Muscle layer of colon (tissue), 2 donors: ENCODE measurements around the gene MYO3B.

Source experiments
- H3K27ac ChIP-seq: one replicate; pipeline ENCODE4 v1.7.0; 2013; ENCODE audit warnings: low read depth, mild to moderate bottlenecking, low read length, moderate library complexity
- H3K27me3 ChIP-seq, 2 donors: one replicate each; pipeline ENCODE4 v1.7.0; 2013; ENCODE audit warnings: low read length in 2 of 2, mild to moderate bottlenecking in 2 of 2; ENCODE audit not compliant: insufficient read depth in 2 of 2, control insufficient read depth in 1 of 2
- H3K36me3 ChIP-seq: one replicate; pipeline ENCODE4 v1.7.0; 2013; ENCODE audit warnings: mild to moderate bottlenecking, low read length; ENCODE audit not compliant: insufficient read depth
- H3K4me1 ChIP-seq: one replicate; pipeline ENCODE4 v1.7.0; 2013; ENCODE audit warnings: mild to moderate bottlenecking, low read length; ENCODE audit not compliant: insufficient read depth
- H3K4me3 ChIP-seq, 2 donors: one replicate each; pipeline ENCODE4 v1.7.0; 2013; ENCODE audit warnings: low read length in 2 of 2, low read depth in 1 of 2, mild to moderate bottlenecking in 1 of 2, moderate library complexity in 1 of 2
- H3K9ac ChIP-seq: one replicate; pipeline ENCODE4 v1.7.0; 2013; ENCODE audit warnings: low read length
- H3K9me3 ChIP-seq: one replicate; pipeline ENCODE4 v1.7.0; 2013; ENCODE audit warnings: mild to moderate bottlenecking, low read length
- donor health status: abdominal sarcoma.
- donor health status: Adenocarcinoma of cecum.

MYO3B gene

DNA sequence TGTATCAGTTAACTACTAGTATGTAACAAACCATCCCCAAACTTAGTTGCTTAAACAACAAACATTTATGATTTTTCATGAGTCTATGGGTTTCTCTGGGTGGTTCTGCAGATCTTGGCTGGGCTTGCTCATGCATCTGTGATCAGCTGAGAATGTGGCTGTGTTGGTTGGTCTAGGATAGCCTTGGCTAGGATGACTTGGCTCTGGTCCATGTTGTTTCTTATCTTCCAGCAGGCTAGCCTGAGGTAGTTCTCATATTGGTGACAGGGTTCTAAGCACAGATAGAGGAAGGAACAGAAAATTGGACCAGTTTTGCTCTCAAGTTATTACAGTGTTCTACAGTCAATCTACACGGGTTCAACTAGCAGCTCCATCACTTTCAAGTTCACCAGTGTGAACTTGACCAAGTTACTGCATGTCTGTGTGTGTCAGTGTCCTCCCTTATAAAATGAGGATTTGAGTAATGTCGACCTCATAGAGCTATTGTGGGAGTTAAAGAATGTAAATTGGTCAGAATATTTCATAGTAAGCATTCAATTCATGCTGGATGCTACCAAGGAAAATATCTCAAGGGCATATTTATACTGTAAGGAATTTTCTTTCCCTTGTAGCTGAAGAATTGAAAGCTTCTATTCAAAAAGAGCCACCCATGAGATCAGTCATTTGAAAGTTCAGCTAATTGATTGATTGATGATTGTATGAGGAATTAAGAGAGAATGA lies 65.3 kb downstream of the MYO3B start:
- H3K9ac ChIP-seq: no peak overlapping the region
- H3K27me3 ChIP-seq: no peaks in the 10 kb centered on the region
- no peaks in the 10 kb centered on the region for H3K36me3 ChIP-seq

DNA sequence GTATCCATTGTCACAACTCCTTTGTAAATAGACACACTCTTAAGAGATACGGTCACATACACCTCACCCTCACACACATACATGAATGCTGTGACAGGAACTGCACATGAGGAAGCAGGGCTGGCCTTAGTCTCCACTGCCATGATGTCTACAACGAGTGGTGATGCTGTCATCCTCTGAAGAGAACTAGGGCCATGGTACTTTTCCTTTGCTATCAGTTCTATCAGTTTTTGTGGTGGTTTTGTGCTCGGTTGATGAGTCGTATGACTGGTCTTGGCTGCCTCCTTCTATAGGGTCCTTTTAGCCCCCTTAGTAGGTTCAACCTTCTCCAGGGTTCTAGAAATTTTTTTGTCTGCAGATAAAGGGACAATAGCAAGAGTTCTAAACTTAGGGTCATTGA lies 66.0 kb downstream of the MYO3B start:
- no peak overlapping the region for H3K4me3 ChIP-seq
- no peak overlapping the region for H3K27ac ChIP-seq

More for the DNA sequence above, 65.3 kb downstream of the MYO3B start:
- Histone ChIP-seq H3K27ac (no peak overlapping the region), H3K4me3 (no peak overlapping the region), H3K9me3 (no peaks in the 10 kb centered on the region), H3K4me1 (no peaks in the 10 kb centered on the region)

GRCh38 chr2:170244555-170244954 lies 66.6 kb downstream of the MYO3B start:
- no peak overlapping the region for H3K4me3 ChIP-seq
- no peaks in the 10 kb centered on the region for H3K4me1 ChIP-seq
- H3K27ac ChIP-seq: no peak overlapping the region
- no peaks in the 10 kb centered on the region for H3K9me3 ChIP-seq
- no peaks in the 10 kb centered on the region for H3K36me3 ChIP-seq
- H3K9ac ChIP-seq: no peak overlapping the region
- no peaks in the 10 kb centered on the region for H3K27me3 ChIP-seq

More for the DNA sequence above, 66.0 kb downstream of the MYO3B start:
- H3K4me1 ChIP-seq: no peaks in the 10 kb centered on the region
- H3K36me3 ChIP-seq: no peaks in the 10 kb centered on the region
- no peaks in the 10 kb centered on the region for H3K9me3 ChIP-seq
- no peak overlapping the region for H3K9ac ChIP-seq
- no peaks in the 10 kb centered on the region for H3K27me3 ChIP-seq

DNA sequence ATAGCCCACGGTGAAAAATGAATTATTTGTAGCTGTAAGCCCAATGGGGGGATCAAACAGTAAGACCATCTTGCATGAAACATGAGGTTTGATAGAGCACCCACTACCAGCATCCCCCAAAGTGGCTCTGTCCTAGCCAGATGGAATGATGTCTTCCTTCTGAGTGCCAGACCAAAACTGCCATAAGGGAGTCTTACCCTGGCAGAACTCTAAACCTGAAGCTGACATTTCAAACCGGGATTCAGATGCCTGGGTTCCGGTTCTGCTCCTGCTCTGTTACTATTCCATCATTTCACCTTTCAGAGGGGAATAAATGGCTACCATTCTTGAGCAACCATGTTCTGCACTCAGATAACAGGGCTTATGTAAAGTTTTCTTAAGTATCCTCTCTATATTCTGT lies 67.4 kb downstream of the MYO3B start:
- H3K27me3 ChIP-seq: no peaks in the 10 kb centered on the region
- H3K9ac ChIP-seq: no peak overlapping the region
- no peak overlapping the region for H3K4me3 ChIP-seq
- no peak overlapping the region for H3K27ac ChIP-seq
- H3K9me3 ChIP-seq: no peaks in the 10 kb centered on the region
- no peaks in the 10 kb centered on the region for H3K4me1 ChIP-seq
- no peaks in the 10 kb centered on the region for H3K36me3 ChIP-seq

DNA sequence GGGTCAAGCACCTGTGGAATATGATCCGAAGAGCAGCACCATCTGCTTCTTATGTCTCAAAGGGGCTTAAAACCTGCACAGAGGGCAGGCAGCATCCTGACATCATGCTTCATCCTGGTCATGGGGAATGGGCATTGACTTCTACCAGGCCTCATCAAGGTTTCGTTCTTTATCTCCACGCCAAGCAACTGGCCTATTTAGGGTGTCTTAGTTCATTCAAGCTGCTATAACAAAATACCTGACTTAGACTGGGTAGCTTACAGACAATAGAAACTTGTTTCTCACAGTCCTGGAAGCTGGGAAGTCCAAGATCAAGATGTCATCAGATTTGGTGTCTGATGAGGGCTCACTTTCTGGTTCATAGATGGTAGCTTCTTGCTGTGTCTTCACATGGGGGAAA lies 69.4 kb downstream of the MYO3B start:
- Histone ChIP-seq H3K9ac (no peak overlapping the region), H3K27ac (no peak overlapping the region), H3K4me3 (no peak overlapping the region), H3K4me1 (no peaks in the 10 kb centered on the region), H3K36me3 (no peaks in the 10 kb centered on the region), H3K9me3 (no peaks in the 10 kb centered on the region), H3K27me3 (no peaks in the 10 kb centered on the region)

DNA sequence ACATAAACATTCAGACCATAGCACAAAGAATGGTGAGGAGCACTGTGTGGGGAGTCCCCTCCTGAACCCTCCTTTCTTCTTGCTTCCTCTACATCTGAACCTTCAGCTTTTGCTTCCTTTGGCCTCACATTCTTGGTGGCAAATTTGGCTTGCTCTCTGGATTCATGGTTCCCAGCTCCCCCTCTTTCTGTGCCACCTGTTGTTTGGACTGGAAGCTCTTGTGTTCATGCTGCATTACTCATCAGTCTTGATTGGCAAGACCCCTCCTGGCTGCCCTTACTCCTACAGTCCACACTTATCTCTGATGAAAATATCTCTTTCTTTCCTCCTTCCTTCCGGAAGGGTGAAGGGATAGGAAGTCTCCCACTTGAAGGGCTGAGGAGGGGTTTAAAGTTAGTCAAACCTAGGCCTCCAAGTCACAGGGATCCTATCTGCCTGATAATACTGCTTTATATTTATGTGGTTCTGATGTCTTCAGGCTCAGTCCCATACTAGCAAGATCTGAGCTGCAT lies 70.0 kb downstream of the MYO3B start:
- Histone ChIP-seq H3K9me3 (no peaks in the 10 kb centered on the region), H3K4me1 (no peaks in the 10 kb centered on the region)

GRCh38 chr2:170248574-170249393 lies 70.8 kb downstream of the MYO3B start:
- Histone ChIP-seq H3K27ac (no peak overlapping the region), H3K27me3 (no peaks in the 10 kb centered on the region), H3K9me3 (no peaks in the 10 kb centered on the region), H3K9ac (no peak overlapping the region), H3K4me3 (no peak overlapping the region), H3K36me3 (no peaks in the 10 kb centered on the region), H3K4me1 (no peaks in the 10 kb centered on the region)

More for the DNA sequence above, 70.0 kb downstream of the MYO3B start:
- Histone ChIP-seq H3K4me3 (no peak overlapping the region), H3K27me3 (no peaks in the 10 kb centered on the region), H3K27ac (no peak overlapping the region), H3K9ac (no peak overlapping the region), H3K36me3 (no peaks in the 10 kb centered on the region)

GRCh38 chr2:170249761-170250160 lies 71.8 kb downstream of the MYO3B start:
- H3K4me1 ChIP-seq: no peaks in the 10 kb centered on the region
- no peak overlapping the region for H3K9ac ChIP-seq
- no peaks in the 10 kb centered on the region for H3K9me3 ChIP-seq
- no peaks in the 10 kb centered on the region for H3K36me3 ChIP-seq
- no peaks in the 10 kb centered on the region for H3K27me3 ChIP-seq
- no peak overlapping the region for H3K27ac ChIP-seq
- no peak overlapping the region for H3K4me3 ChIP-seq

- H3K9me3 ChIP-seq: no peaks in the 10 kb centered on the region
- H3K9ac ChIP-seq: no peak overlapping the region
- H3K27ac ChIP-seq: no peak overlapping the region
- no peaks in the 10 kb centered on the region for H3K27me3 ChIP-seq
- H3K4me3 ChIP-seq: no peak overlapping the region
- no peaks in the 10 kb centered on the region for H3K36me3 ChIP-seq
- H3K4me1 ChIP-seq: no peaks in the 10 kb centered on the region
Observed at GRCh38 chr2:170250584-170250983, 72.6 kb downstream of the MYO3B start.

- no peak overlapping the region for H3K9ac ChIP-seq
- no peak overlapping the region for H3K4me3 ChIP-seq
- H3K36me3 ChIP-seq: no peaks in the 10 kb centered on the region
- no peak overlapping the region for H3K27ac ChIP-seq
- no peaks in the 10 kb centered on the region for H3K4me1 ChIP-seq
- H3K27me3 ChIP-seq: no peaks in the 10 kb centered on the region
- no peaks in the 10 kb centered on the region for H3K9me3 ChIP-seq
Observed at GRCh38 chr2:170252414-170252813, 74.5 kb downstream of the MYO3B start.

DNA sequence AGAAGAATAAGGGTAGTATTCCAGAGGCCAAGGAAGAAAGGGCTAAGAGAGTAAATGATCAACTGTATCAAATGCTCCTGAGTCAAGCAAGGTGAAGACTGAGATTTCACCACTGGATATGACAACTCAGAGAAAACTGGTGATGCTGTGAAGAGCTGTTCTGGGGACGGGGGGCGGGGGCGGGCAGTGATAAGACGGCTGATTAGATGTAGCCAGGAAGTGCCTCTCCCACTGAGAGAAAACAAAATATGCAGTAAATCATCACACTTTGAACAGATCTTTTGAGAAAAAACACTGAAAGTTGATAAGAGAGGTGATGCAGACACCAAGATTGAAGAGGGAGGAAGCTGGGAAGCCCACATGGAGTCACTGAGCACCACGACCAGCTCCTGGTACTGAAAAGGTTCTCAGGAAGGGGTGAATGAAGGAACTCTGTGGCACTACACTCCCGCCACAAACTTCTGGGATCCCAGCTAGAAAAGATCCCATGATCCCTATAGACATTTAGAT lies 75.8 kb downstream of the MYO3B start:
- Histone ChIP-seq H3K27ac (no peak overlapping the region), H3K36me3 (no peaks in the 10 kb centered on the region), H3K9me3 (no peaks in the 10 kb centered on the region), H3K9ac (no peak overlapping the region), H3K4me1 (no peaks in the 10 kb centered on the region), H3K27me3 (no peaks in the 10 kb centered on the region), H3K4me3 (no peak overlapping the region)
